ENCODE measurements around the gene SPTY2D1.

- TF ChIP-seq, protein P1, sequence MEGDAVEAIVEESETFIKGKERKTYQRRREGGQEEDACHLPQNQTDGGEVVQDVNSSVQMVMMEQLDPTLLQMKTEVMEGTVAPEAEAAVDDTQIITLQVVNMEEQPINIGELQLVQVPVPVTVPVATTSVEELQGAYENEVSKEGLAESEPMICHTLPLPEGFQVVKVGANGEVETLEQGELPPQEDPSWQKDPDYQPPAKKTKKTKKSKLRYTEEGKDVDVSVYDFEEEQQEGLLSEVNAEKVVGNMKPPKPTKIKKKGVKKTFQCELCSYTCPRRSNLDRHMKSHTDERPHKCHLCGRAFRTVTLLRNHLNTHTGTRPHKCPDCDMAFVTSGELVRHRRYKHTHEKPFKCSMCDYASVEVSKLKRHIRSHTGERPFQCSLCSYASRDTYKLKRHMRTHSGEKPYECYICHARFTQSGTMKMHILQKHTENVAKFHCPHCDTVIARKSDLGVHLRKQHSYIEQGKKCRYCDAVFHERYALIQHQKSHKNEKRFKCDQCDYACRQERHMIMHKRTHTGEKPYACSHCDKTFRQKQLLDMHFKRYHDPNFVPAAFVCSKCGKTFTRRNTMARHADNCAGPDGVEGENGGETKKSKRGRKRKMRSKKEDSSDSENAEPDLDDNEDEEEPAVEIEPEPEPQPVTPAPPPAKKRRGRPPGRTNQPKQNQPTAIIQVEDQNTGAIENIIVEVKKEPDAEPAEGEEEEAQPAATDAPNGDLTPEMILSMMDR (IDR thresholded peaks at IDR 0.05; ENCODE audit: poor library complexity), result no peak
- no peak for TF ChIP-seq EZH2 (IDR thresholded peaks at IDR 0.05; ENCODE audit: borderline replicate concordance)
- no peak for TF ChIP-seq EZH2phosphoT487 (IDR thresholded peaks at IDR 0.05; ENCODE audit: low read depth, severe bottlenecking, unreplicated experiment)
These were observed 70.0 kb downstream of the SPTY2D1 start for GRCh38 chr11:18564149-18564548.

Data from hepatocyte (in vitro differentiated cells).